Measurements from ENCODE around the gene CASR. TPM values are rescaled to one million over a fixed set of nuclear protein-coding genes. Genes with fewer than 3 reads are reported as not detected.

Gene CASR
- total and polyA plus RNA-seq, 9 donors: 0.08 to 2.6 (median 0.22) TPM

DNA sequence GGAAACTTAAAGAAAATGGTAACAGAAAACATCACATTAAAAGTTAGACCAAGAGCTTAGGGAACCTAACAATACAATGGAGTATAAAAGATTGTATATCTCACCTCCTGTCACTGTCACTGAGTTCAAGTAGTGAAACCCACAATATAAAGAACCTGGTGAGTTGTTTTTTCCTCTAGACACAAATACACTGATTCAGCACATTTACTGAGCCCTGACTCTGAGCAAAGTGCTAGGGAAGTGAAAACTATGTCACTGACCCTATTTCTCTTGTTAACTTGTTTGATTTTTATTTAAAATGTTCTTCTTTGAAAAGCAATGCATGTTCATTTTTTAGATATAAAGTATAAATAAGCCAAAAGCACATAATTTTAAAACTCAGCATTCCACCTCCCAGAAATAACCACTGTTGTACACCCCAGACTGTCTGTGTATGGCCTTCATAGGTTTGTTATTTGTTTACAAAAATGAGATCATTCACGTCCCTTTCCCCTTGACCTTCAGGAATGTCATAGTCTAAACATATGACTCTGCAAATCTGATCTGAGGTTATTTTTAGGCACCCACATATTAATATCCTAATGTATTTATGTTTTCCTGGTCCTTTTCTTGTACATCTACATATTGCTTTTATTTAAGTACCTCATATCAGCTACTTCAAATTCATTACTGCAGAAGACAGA is 72.4 kb downstream of the CASR start:
- DNase-seq: no peak
- Histone ChIP-seq H3K4me3 (no peak overlapping the region), H3K27ac (no peak overlapping the region), H3K4me1 (ENCODE audit: insufficient read depth) (no peaks in the 10 kb centered on the region), H3K27me3 (no peaks in the 10 kb centered on the region), H3K36me3 (no peaks in the 10 kb centered on the region), H3K9me3 (no peaks in the 10 kb centered on the region)
- intact Hi-C loops (cut with DNase I): no loop called here
- WGBS, 3 donors: 6 to 13% (median 8%) methylated on average over 1 of the region's 1 CpG
- no peak for TF ChIP-seq EP300 (IDR thresholded peaks at IDR 0.05)
- TF ChIP-seq, protein P1, sequence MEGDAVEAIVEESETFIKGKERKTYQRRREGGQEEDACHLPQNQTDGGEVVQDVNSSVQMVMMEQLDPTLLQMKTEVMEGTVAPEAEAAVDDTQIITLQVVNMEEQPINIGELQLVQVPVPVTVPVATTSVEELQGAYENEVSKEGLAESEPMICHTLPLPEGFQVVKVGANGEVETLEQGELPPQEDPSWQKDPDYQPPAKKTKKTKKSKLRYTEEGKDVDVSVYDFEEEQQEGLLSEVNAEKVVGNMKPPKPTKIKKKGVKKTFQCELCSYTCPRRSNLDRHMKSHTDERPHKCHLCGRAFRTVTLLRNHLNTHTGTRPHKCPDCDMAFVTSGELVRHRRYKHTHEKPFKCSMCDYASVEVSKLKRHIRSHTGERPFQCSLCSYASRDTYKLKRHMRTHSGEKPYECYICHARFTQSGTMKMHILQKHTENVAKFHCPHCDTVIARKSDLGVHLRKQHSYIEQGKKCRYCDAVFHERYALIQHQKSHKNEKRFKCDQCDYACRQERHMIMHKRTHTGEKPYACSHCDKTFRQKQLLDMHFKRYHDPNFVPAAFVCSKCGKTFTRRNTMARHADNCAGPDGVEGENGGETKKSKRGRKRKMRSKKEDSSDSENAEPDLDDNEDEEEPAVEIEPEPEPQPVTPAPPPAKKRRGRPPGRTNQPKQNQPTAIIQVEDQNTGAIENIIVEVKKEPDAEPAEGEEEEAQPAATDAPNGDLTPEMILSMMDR (IDR thresholded peaks at IDR 0.05): no peak
- TF ChIP-seq POLR2A (IDR thresholded peaks at IDR 0.05): no peak

DNA sequence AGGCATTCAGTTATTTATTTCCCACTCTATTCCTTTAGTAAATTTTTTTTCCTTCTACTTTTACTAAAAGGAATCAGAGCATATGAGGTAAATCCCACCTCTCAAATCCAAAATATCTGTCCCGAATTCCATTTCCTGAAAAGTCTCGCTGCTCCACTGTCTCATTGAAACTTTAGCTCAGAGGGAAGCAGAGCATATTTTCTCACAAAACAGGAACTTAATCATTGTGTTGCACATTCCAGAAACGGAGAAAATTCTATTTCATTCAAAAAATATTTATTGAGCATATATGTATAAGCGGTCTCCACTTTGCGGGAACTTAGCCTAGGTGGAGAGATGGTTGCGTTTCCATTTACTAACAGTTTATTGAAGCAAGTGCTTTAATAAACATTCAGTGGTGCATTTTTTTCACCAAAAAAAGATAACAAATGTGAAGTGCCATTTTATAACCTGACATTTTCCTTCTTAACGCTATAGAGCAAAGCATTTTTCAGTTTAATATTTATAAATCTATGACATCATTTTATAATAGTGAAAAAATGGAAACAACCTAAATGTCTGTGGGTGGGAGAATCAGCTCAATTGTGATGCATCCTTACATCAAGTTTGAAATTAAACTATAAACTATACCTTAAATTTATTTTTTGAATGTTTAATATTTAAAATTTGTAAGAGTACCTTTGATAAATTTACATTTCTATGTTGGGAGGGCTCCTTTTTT is 74.3 kb downstream of the CASR start:
- TF ChIP-seq, protein P1 (IDR thresholded peaks at IDR 0.05): no peak
- TF ChIP-seq EP300 (IDR thresholded peaks at IDR 0.05) (no peak), POLR2A (IDR thresholded peaks at IDR 0.05) (no peak)
- 65 to 76% (median 74%) methylated on average over 7 of the region's 7 CpGs for WGBS, 3 donors
- intact Hi-C loops (cut with DNase I): no loop called here
- H3K36me3 ChIP-seq: no peaks in the 10 kb centered on the region
- no peaks in the 10 kb centered on the region for H3K9me3 ChIP-seq
- DNase-seq: no peak
- no peak overlapping the region for H3K27ac ChIP-seq
- no peaks in the 10 kb centered on the region for H3K27me3 ChIP-seq
- H3K4me1 ChIP-seq (ENCODE audit: insufficient read depth): no peaks in the 10 kb centered on the region
- H3K4me3 ChIP-seq: no peak overlapping the region

DNA sequence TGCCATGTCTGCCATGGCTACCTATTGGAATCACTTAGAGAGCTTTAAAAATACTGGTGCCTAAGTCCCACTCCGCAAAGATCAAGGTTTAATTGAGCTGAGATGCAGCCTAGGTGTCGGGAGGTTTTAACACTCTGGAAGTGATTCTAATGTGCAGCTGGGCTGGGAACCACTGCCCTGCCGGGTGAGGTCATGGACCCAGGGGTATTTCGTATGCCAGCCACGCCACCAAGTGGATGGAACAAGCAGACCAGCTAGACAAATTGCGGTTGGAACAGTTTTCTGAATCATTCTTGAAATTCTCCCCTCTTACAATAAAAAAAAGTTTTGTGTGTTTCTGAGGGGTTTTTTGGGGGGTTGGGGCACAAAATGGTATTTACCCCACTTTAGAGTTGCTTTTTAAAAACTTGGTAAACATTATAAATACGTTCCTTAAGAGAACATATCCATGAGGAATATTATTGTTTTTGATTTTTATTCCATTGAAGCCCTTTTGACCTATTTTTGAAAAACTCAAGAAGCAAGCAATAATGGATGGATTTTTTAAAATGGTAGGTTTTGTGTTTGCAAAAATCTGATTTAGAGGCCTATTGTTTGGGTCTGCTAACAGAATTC is 75.4 kb downstream of the CASR start:
- whole genome bisulfite sequencing, 3 donors: 14 to 22% (median 19%) methylated on average over 7 of the region's 7 CpGs
- no peaks in the 10 kb centered on the region for H3K27me3 ChIP-seq
- no peaks in the 10 kb centered on the region for H3K4me1 ChIP-seq (ENCODE audit: insufficient read depth)
- intact Hi-C loops (cut with DNase I): no loop called here
- no peaks in the 10 kb centered on the region for H3K36me3 ChIP-seq
- TF ChIP-seq POLR2A (IDR thresholded peaks at IDR 0.05): no peak
- TF ChIP-seq, protein P1 (IDR thresholded peaks at IDR 0.05): no peak
- TF ChIP-seq EP300 (IDR thresholded peaks at IDR 0.05): no peak
- DNase-seq: peak in 2 of 5 donors; percentile 25 to 49
- no peak overlapping the region for H3K4me3 ChIP-seq
- H3K9me3 ChIP-seq: no peaks in the 10 kb centered on the region
- no peak overlapping the region for H3K27ac ChIP-seq

DNA sequence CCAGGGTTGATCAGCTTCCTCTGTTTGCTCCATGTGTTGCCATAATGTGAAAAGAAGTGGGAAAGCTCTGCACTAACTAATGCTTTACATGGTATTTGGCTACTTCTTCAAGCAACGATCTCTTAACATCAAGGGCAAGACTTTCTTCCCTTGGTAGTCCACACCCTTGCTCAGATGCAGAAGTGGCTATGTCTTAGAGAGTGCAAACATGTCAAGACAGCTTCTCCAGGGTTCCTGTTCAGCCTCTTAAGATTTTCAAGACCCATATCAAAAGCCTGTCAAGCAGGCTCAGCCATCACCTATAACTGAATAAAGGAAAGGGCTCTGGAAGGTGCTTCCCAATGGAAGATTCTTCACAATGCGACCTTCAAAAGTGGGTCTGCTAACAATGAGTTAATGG is 76.7 kb downstream of the CASR start:
- no peaks in the 10 kb centered on the region for H3K4me1 ChIP-seq (ENCODE audit: insufficient read depth)
- TF ChIP-seq EP300 (IDR thresholded peaks at IDR 0.05): no peak
- TF ChIP-seq, protein P1 (IDR thresholded peaks at IDR 0.05): no peak
- no peak for TF ChIP-seq POLR2A (IDR thresholded peaks at IDR 0.05)
- WGBS, 3 donors: 88 to 97% (median 90%) methylated on average over 2 of the region's 2 CpGs
- H3K9me3 ChIP-seq: no peaks in the 10 kb centered on the region
- H3K36me3 ChIP-seq: no peaks in the 10 kb centered on the region
- intact Hi-C loops (cut with DNase I): no loop called here
- H3K4me3 ChIP-seq: no peak overlapping the region
- no peak for DNase-seq
- H3K27ac ChIP-seq: no peak overlapping the region
- H3K27me3 ChIP-seq: no peaks in the 10 kb centered on the region

All from ovary (tissue), 9 donors.